HG02588 (cell line): Measurements from ENCODE around the gene SYNGR1.
"Not testable (repeated sequence)": the region's sequence is repeated elsewhere in the genome, so short reads cannot be mapped to it uniquely, and the experiment has no call there.

Experiments
- ATAC-seq: cut with Tn5 transposase; IDR thresholded peaks from one replicate; pipeline ENCODE4 v1.9.1; 2021; ENCODE audit warnings: mild to moderate bottlenecking, moderate library complexity; ENCODE audit not compliant: unreplicated experiment

SYNGR1 gene

GRCh38 chr22:39350757-39351688 is 1.2 kb downstream of the SYNGR1 start:
- ATAC-seq = no peak

DNA sequence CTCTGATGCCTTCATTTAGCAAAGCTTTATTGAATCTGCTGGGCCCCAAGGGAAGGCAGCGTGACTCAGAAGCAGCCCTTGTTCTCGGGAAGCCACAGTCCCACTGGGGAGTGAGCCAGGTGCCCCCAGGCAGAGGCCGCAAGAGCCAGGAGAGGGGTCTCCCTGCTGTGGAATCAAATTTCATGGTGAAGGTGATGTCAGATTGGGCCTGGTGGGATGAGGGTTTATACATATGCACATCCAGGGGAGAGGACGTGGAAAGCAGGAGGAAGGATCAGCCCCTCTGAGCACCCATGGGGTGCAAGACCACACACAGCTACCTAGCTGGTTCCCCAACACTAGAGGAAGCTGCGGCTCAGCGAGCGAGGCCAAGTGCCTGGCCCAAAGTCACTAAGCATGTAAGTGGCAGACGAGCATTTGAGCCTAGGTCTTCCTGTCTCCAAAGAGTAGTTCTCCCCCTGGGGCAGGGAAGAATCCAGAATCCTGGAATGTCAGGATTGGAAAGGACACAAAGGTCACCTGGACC is 2.0 kb downstream of the SYNGR1 start:
- no peak for ATAC-seq

GRCh38 chr22:39352306-39352891 is 2.6 kb downstream of the SYNGR1 start:
- ATAC-seq = no peak

DNA sequence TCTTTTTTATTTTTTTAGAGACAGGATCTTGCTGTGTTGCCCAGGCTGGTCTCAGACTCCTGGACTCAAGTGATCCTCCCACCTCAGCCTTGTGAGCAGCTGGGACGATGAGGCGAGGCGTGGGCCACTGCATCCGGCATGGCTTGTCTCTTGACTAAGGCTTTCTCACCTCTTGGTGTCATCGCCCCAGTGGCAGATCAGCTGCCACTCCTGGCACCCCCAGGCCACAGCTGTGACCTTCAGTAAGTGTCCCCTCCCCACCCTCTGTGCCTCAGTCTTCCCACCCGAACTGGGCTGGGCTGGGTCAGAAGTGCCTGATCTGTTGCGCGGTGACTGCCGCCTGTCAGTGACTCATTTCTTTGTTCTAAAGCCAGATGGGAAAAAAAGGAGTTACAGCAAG is 3.6 kb downstream of the SYNGR1 start:
- ATAC-seq = no peak

- no peak for ATAC-seq
Observed at GRCh38 chr22:39355080-39355479, 5.3 kb downstream of the SYNGR1 start.

GRCh38 chr22:39355805-39356204 is 6.0 kb downstream of the SYNGR1 start:
- ATAC-seq = not testable (repeated sequence)

DNA sequence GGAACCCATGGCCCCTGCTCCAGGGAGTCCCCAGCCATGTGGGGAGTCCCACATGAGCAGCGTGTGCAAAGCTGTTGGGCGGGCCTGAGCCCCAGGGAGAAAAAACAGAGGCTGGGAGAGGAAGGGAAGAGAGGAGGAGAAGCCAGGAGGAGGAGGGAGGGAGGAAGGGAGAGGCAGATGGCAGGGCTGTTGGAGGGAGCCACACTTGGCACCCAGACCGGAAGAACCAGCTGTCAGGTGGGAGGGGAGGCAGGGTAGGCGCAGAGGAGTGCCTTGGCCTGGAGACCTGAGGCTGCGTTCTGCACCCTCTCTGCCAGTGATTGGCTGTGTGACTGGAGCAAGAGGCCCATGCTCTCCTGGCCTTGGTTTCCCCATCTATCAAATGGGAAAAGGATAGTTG is 6.7 kb downstream of the SYNGR1 start:
- no peak for ATAC-seq

DNA sequence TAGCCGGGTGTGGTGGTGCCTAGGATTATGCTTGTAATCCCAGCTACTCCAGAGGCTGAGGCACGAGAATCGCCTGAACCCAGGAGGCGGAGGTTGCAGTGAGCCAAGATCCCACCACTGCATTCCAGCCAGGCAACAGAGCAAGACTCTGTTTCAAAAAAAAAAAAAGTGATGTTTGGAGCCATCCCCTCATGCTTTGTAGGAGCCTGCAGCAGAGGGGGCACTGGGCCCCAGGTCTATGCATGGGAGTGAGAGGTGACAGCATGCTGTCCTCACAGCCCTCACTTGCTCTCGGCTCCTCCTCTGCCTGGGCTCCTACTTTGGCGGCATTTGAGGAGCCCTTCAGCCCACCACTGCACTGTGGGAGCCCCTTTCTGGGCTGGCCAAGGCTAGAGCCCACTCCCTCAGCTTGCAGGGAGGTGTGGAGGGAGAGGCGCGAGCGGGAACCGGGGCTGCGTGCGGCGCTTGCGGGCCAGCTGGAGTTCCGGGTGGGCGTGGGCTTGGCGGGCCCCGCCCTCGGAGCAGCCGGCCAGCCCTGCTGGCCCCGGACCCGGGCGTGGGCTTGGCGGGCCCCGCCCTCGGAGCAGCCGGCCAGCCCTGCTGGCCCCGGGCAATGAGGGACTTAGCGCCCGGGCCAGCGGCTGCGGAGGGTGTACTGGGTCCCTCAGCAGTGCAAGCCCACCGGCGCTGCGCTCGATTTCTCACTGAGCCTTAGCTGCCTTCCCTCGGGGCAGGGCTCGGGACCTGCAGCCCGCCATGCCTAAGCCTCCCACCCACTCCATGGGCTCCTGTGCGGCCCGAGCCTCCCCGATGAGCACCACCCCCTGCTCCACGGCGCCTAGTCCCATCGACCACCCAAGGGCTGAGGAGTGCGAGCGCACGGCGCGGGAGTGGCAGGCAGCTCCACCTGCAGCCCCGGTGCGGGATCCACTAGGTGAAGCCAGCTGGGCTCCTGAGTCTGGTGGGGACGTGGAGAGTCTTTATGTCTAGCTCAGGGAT is 7.6 kb downstream of the SYNGR1 start:
- ATAC-seq = not testable (repeated sequence)

- ATAC-seq = not testable (repeated sequence)
Observed at GRCh38 chr22:39358197-39358596, 8.4 kb downstream of the SYNGR1 start.

- ATAC-seq = no peak
Observed at GRCh38 chr22:39359659-39360195, 9.9 kb downstream of the SYNGR1 start.

- no peak for ATAC-seq
Observed at GRCh38 chr22:39360242-39360641, 10.5 kb downstream of the SYNGR1 start.

DNA sequence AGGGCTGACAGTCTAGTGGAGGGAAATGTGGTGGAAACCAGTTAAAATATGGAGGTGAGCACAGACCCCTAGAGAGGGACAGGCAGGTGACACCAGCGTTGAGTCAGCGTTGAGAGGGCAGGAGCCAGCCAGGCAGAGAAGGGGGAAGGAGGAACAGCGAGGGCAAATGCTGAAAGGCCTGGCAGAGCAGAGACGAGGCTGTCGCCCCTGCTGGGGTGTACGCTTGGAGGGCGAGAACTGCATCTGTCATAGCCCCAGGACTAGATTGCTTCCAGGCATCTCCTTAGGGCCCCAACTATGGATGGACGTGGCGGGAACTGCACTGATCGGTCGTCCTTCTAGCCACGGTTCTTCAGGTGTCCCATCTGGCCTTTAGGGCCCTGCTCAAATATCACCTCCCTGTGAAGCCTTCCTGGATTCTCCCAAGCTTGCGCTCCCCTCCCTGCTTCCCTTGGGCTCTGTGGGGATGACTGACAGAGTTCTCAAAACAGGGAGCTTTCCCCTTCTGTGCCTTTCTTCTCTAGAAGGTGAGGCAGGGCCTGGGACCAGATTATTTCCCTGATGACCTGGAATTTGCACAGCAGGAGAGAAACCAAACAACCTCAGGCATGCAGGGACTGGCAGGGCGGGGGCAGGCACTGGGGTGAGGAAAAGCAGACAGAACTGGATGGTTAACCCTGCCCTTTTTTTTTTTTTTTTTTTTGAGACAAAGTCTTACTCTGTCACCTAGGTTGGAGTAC is 11.1 kb downstream of the SYNGR1 start:
- ATAC-seq = no peak

DNA sequence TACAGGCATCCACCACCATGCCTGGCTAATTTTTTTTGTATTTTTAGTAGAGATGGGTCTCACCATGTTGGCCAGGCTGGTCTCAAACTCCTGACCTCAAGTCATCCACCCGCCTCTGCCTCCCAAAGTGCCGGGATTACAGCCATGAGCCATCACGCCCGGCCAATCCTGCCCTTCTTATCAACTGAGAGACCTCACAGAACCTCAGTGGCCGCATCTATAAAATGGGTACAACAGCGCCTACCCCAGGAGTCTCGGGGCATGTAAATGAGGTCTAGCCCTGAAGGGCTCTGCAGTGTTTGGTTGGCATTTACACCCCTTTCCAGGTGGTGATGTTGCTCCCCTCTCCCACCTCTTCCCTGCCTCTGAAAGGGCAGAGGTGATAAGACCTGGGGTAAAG is 11.7 kb downstream of the SYNGR1 start:
- no peak for ATAC-seq

- no peak for ATAC-seq
Observed at GRCh38 chr22:39362271-39362670, 12.5 kb downstream of the SYNGR1 start.

DNA sequence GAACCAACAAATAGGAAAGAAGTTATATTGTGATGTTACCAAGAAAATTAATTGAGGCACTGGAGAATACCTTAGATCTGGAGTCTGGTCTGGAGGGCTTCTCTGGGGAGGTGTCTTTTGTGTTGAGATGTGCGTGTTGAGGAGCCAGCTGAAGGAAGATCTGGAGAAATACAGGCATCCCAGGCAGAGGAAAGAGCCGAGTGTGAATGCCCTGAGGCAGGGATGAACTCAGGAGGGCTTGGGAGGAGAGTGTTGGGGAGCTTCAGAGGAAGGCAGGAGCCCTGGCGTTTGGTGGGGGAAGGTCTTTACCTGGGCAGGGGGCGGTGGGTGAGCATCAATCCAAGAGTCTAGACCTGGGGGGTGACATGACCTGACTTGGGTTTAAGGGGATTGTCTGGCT is 13.1 kb downstream of the SYNGR1 start:
- no peak for ATAC-seq

- ATAC-seq = no peak
Observed at GRCh38 chr22:39363751-39364515, 14.1 kb downstream of the SYNGR1 start.

DNA sequence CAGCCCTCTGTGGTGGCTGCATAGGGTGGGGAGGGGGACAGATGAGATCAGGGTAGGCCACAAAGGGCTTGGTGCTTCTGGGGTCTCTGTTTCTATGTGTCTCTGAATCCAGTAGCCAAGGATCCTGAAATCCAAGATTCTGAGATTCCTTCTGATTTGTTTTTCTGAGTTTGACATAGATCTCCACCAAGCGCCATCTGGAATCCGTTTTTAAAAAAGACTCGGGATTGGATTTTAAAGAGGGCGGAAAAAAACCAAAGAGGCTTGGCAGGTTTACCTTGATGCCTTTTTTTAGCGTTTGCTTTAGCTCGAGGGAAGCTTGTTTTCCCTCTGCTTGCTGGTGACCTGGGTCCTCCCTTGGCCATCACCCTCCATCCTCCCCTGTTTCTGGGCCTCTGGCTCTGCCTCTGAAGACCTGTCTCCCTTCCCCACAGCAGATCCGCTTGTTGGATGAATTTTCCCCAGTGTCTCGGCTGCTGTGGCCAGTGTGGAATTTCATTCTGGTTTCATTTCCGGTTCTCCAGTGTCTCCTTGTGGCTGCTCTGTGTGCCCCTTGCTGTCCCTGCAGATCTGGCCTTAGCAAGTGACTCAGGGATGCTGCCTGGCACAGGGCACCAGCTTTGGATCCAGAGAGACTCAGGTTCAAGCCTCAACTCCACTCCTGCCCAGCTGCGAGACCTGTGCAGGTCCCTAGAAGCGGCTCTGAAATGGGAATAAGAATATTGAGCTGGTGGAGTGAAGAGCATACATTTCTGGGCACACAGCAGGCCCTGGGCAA is 15.1 kb downstream of the SYNGR1 start:
- no peak for ATAC-seq

GRCh38 chr22:39365492-39365780 is 15.6 kb downstream of the SYNGR1 start:
- no peak for ATAC-seq

- no peak for ATAC-seq
Observed at GRCh38 chr22:39367035-39367434, 17.2 kb downstream of the SYNGR1 start.
